IPS-NIHi7 (cell line): ENCODE data around the gene ARHGEF12.
A peak's percentile ranks its signal among the peaks of the same experiment; 100 is the strongest.
"Not testable (repeated sequence)": the region's sequence is repeated elsewhere in the genome, so short reads cannot be mapped to it uniquely, and the experiment has no call there.

Source experiments
- DNase-seq: peaks from one replicate; pipeline ENCODE4 v3.0.0; 2012; ENCODE audit warnings: mixed read lengths; ENCODE audit errors: extremely low spot score

ARHGEF12 gene

DNA sequence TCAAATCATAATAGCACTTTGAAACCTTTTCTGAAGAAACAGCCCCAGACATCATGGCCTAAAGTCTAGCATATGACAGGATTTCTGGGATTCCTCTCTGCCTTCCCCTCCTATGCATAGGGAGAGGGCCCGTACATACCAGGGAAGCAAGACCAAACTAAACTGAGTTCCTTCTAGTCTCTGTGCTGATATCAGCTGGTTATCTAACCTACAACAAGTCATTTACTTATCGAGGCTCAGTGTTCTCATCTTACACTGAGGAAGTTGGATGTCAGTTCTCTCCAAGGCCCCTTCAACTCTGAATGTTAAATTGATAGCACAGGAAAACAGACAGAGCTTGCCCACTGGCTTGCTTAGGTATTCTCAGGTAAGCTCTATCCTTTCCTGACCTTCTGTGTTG, 158.4 kb downstream of the ARHGEF12 start:
- DNase-seq: no peak

DNA sequence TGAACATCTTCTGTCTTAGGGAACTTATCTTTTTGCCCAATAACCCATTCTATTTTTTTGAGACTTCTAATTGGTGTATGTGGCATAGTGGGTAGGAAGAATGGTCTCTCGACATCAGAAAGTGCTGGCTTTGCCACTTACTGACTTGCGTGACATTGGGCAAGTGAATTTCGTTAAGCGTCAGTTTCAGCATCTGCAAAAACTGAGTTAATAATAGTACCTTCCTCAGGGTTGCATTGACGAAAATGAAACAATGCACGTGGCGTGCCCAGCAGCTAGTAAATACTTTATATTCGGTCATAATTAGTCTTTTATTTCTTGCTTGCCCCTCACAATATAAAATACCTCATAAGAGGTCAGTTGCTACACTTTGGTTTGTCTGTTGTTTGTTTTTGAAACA, 162.9 kb downstream of the ARHGEF12 start:
- no peak for DNase-seq

DNA sequence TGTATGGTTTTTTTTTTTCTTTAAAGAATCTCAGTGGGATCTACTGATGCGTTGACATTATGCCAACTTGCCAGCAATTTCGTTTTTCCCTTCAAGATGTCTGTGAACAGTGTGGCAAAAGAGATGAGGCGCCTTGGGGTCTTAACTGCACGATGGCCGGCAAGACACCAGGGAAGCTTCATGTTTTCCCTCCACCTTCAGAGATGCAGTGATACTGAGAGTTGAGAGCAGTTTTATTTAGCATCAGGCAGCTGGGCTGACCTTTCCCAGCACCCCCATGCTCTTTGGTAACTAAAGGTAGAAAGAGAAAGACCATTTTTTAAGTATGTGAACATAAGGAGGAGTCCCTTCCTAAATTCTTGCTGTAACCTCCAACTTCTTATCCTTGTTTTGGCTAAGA, 163.6 kb downstream of the ARHGEF12 start:
- no peak for DNase-seq

DNA sequence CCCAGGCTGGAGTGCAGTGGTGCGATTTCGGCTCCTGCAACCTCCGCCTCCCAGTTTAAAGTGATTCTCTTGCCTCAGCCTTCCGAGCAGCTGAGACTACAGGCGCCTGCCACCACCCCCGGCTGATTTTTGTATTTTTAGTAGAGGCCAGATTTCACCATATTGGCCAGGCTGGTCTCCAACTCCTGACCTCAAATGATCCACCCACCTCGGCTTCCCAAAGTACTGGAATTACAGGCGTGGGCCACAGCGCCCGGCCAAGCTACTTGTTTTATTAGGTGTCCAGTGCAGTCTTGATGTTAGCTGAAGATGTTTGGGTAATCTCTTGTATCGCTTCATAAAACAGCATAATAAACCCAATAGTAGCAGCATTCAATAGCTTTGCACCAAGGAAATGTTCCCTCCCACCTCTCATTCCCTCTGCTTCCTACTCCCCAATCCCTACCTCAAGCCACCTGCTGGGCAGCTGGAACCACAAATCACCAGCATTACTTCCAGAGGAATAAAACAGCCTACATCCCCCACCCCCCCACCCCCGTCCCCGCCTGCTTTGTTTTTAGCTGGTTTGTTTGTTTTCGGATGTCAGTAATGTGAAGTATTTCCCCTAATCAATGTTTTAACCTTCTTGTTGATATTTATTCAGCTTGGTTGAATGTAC, 164.3 kb downstream of the ARHGEF12 start:
- DNase-seq: peak; percentile 56

DNA sequence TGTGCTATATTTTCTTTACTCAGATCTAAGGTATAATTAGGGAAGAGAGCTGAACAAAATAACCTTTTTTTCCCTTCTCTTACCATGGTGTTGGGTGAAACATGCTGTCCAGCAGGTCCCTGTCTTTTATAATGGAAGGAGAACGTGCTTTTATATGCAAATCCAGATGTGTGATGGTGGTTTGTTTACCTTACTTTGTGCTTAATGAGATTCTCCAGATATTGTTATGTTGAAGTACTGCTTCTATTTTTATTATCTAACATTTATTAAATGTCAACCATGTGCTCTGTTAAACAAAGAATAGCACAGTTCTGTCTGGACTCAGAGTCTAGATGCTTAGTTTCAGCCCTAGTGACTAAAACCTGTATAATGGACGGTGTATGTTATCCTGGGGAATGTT, 165.2 kb downstream of the ARHGEF12 start:
- no peak for DNase-seq

DNA sequence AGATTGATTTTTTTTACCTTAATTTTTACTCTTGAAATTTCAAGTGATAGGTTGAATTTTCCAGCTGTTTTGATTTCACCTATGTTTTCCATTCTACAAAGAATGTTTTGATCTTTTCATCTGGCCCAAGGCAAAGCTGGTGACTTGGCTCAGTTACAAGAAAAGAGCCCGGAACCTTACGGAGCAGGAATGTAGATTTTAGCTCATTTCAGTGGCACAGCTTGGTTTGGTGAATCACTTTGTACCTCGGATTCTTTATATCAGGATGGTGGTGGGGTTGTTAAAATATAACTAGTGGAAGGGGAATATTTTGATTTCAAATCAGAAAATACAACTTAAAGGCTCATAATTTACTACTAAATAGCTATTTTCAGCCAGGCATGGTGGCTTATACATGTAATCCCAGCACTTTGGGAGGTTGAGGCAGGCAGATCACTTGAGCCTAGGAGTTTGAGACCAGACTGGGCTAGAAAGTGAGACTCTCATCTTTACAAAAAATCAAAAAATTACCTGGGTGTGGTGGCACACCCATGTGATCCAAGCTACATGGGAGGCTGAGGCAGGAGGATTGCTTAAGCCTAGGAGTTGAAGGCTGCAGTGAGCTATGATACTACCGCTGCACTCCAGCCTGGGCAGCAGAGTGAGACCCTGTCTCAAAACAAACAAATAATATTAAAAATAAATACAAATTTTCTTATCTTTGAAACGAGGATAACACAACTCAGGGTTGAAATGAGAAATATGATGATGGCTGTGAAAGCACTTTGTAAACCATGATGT, 166.0 kb downstream of the ARHGEF12 start:
- no peak for DNase-seq

DNA sequence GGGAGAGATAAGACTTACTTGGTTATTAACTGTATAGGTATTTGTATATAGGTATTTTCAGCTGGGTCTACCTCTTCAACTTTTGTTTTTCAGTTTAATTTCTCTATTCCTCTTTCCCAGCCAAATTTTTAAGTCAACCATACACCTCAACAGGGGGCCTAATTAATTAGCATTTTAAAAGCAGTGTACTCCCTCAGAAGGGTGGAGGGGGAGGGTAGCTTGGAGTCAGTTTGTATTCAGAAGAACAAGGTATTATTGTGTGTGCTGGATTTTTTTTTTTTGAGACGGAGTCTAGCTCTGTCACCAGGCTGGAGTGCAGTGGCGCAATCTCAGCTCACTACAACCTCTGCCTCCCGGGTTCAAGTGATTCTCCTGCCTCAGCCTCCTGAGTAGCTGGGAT, 167.3 kb downstream of the ARHGEF12 start:
- DNase-seq: not testable (repeated sequence)

DNA sequence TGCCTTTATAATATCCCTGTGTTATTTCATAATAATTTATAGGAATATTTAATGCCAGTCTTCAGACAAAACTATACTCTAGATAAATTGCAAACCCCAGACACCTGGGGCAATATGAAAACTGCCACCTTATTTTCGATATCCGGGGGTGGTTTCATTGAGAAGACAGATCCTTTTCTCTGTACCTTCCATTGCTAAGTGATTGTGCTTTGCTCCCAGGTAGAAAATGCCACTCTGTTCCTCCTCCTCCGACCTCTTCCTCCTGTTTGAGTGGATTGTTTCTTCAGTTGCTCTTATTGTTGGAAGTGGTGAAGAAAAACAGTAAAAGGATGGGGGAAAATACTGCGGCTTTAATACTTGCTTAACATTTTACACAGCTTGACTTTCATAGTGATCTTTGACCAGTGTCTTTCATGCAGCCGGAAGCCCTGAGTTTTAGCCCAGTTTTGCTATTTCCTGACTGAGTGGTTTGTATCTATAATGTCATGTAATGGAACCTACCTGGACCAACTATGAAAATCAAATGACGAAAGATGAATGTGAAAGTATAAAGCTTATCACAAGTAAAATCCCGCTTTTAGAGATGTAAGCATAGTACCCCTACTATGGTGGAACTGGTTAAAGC, 169.7 kb downstream of the ARHGEF12 start:
- DNase-seq: no peak

DNA sequence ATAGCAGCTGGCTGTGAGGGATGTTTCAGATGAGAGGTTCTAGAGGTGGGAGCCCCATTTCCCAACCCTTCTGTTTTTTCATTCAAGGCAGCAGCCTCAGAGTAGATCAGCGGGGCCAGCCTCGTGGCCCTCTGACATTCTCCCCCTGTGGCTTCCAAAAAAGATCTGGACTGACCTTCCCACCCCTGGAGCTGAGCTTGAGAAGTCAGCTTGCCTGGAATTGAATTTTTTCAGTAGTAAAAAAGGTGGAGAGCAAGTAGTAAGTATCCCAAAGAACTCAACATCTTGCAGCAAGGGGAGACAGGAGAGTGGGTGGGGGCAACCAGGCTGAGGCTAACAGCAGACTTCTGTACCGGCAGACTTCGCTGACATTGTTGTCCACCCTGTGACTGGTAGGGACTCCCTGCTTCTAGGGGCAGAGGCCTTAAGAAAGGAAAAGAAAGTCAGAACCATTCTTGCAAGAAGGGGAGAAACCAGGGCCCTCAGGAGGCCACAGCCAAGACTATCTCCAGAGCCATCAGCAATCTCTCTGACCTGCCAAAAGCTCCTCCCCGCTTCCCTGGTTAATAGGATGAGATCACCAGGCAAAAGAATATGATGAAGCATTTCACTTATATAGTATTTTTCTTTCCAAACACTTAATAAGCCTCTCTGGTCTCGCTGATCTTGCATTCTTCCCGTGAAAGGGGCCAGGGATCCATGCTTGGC, 173.3 kb downstream of the ARHGEF12 start:
- DNase-seq: no peak

DNA sequence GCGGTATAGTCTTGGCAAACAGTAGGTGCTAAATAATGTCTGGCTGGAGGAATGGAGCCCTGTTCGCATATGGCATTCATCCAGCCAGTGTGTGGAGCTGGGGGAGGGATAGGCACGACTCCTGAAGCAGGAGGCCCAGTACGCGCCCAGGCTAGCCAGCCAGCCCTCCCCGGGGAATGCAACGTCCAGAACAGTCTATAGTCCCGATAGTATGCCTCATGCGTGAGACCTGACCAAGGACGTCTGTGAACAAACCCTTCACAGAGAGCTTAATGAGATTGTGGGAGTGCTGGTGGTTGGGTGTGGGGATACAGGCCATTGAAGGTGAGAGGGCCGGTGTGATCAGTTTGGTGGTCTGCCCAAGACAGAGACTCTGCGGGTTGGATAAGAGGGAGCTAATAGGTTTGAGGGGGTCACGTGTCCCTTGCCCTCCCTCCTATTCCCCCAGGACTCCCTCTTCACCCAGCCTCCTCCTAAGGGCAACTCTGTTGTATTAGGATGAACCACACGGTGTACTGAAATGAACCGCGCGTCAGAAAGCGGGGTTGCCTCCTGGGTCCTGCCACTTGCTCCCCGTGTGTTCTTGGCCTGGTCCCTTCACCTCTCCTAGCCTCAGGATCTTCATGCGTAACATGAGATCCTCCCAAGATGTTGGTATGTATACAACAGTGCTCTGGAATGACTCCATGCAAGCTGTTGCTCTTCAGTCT, 174.3 kb downstream of the ARHGEF12 start:
- no peak for DNase-seq

DNA sequence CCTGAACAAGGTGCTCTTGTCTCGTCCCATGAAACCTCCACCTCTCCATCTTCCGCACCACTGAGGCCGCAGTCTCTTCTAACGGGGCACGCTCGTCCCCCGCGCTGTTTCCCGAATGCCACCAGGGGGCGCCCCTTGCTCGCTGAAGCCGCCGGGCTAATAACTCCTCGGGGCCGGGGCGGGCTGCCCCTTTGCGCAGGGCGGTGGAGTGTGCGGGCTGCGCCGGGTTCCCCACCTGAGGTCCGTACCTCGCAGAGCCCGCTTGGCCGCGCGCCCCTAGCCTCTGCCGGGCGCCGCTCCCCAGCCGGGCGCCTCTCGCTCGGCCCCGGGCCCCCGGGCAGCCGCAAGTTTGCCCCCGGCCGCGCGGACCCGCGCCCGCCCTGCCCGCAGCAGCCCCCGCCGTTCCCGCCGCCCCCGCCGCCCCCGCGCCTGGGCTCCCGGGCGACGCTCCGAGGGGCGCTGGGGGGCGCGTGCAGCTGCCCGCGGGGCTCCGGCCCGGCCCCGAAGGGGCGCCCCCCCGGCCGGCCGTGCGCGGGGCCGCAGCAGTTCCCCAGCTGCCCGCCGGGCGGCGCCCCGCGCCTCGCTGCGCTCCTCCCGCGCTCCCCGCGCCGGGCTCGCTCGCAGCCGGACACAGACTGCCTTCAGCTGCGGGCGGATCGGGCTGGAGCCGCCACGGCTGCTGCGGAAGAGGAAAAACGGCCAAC, 175.1 kb downstream of the ARHGEF12 start, which contains the start of gene GRIK4:
Gene GRIK4, plus strand, starts transcription at position 633 of the 704 bp plus-strand sequence. CDS start 148,571 bp downstream, outside the sequence.
- DNase-seq: peak; percentile 95

DNA sequence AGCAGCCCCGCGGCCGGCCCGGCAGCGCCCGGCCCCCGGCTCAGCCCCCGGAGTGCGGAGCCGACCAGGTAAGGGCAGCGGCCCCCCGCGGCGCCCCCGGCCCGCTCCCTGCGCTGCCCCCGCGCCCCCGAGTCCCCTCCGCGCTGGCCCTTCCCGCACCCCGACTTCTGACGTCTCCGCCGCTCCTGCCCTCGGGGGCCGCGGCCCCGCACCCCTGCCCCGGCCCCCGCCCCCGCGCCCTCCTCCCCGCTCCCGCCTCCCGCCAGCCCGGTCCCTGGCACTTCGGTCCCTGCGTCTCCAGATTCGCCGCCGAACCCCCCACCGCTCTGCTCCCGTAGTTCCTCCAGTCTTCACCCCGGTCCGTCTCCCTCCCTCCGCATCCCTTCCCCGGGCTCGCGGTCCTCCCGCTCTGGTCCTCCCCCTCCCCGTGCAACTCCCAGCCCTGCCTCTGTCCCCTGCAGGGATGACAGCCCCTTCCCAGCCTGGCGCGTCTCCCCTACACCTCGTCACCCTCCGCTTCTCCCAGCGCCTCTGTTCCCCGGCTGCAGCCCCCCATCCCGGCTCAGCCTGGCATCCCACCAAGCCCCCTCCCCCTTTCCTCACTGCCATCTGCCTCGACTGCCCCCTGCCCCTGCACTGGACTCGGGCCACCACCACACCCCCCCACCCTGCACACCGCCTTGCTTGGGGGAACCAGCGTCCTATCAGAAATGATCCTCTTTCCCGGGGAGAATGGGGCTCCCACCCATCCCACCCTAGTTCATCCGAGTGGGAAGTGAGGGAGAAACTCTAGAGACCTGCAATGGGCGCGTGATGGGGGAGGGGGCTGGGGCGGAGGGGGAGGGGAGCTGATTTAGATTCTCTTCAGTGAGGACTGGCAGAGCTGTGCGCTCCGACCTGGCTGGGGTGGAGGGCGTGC, 175.9 kb downstream of the ARHGEF12 start:
- no peak for DNase-seq

DNA sequence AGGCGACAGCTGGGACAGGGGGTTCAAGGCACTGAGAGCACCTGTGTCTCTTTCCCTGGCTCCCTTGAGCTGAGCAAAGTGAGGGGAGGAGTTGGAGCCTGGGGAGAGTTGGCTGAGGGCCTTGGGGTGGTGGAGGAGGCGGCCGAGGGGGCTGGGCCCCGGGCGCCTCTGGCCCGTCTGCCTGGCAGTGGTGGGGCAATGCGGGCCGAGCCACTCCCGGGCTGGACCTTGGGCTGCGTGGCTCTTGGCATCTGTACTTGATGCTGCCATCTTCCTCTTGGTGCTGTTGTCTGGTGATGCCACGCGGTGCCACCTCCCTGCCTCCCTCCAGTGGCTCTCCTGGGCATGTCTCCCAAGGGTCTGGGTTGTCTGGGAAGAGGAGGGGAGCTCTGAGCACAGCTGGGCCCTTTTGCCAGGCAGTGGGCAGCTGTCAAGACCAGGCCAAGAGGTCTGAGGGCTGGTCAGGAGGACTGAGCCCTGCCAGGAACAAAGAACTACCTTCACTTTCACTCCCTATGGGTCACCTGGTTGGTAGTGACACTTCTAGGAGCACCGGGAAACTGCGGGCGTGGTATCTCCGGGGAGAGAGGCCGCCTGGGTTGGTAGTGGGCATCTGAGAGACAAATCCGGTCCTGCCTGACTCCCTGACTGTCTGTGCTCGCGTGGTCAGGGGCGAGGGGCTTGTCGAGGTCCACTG, 176.7 kb downstream of the ARHGEF12 start:
- DNase-seq: no peak

DNA sequence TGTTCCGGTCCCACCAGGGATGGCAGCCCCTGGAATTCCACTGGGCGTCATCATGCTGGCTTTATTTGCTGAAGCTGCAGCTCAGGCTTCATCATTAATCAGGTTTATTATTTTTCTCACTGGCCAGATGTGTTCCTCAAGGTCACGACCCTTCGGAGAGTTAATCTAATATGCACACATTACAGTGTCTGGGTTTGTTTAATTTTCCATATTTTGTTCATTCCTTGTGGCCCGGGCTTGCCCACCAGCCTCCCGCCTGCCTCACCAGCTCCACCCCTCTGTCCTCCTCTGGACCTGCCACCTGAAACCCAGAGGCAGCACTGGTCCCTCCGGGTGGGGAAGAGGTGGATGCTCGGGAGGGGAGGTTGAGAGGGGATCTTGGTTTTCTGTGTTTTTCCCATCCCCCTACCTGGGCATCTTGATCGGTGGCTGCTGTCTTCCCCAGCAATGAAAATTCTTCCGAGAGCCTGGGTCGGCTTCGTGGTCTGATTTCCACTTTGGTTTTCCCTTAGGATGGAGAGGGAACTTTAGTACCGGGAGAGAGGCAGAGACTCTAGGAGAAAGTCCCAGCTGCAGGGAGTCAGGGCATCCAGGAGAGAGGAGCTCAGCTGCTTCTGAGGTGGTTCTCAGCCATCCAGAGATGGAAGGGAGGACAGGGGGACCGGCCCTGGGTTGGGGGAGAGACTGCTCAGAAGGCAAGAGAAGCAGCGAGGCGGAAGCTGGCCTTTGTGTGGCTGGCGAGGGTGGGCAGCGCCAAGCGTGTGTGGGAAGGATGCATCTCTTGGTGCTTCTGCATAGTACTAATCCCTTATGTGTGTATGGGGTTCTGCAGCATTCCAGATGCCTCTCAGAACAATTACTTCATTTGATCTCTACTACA, 177.5 kb downstream of the ARHGEF12 start:
- no peak for DNase-seq

DNA sequence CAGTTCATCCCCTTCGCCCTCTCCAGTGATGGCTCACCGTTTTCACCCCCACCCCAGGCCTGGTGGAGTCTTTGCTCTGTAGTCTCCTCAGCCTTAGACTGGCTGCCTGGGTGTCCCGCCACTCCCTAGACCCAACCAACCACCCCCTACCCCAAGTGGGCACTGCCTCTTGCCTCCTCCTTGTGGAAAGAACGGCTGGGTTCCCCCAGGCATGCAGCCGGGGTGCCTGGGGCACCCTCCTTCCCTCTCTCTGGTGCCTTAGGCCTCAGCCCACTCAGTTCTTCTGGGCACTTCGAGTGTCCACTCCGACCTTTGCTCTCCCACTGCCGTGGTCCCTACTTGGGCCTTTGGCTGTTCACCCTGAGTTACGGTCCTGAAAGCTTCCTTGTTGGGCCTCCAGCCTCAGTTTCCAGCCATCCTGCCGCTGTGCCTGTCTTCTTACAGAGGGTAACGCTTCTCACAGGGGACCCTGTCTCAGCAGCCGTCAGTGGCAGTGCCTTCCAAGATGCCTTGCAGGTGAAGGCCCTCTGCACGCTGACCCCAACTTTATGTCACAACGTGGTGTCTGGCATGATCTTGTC, 178.4 kb downstream of the ARHGEF12 start:
- DNase-seq: no peak

DNA sequence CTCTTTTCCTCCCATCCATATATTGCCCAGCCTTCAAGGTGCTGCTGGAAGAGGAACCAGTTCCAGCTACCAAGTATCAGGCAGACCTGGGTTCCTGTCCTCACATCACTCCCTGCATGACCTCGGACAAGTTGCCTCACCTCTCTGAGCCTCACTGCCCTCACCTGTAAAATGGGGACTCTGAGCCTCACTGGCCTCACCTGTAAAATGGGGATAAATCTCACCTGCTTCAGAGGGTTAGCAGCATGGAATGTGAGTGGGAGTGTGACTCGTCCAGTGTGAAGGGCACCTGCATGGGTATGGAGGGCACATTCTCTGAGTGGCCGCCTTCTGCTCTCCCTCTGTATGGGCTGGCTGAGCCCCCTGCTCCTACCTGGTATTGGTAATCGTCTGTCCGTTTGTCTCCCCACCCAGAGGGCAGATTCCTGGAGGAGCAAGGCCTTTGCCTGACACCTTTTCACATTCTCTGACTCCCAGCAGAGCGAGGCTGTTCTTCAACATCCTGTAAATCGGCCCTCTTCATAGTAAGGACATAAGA, 179.0 kb downstream of the ARHGEF12 start:
- no peak for DNase-seq
